ENCODE data around the gene MPZL1.

Gene MPZL1

GRCh38 chr1:167695756-167696561 is 25.8 kb upstream of the MPZL1 start:
- DNase-seq: no peak

DNA sequence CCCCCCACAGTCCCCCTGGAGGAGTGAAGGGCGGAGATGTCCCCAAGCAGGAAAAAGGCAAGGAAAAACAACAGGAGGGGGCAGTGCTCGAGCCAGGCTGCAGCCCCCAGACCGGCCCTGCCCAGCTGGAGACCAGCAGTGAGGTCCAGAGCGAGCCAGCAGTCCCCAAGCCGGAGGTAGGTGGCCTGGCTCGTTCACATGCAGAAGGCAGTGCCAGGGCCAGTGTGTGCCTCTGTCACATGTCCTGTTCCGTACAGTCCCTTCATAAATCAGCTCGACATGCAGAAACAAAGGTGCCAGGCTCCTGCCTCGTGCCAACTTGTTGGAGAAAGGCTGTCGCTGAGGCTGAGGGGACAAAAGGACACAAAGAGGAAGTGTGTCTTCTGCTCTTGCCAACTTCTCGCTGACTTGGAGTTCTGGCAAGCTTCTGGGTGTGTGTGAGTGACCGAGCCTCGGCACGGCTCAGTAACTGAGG is 24.1 kb upstream of the MPZL1 start:
- no peak for DNase-seq

DNA sequence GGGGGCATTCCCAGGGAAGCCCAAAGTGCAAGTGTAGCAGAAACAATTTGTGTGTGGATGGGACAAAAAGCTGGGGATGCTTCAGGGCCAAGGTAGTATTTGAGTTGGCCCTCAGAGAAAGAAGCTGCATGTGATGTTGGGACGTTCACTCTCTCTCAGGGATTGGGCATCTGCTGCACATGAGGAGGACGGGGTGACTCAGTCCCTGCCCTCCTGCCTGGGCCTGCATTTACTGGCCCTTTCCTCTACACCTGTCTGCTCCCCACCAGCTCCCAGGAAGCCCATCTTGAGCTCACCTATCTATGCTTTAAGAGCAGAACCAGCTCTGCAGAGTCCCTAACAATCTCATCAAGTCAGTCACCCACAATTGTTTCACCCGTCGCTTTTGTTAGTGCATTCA is 23.5 kb upstream of the MPZL1 start:
- no peak for DNase-seq

GRCh38 chr1:167701510-167701909 is 20.3 kb upstream of the MPZL1 start:
- DNase-seq: no peak

DNA sequence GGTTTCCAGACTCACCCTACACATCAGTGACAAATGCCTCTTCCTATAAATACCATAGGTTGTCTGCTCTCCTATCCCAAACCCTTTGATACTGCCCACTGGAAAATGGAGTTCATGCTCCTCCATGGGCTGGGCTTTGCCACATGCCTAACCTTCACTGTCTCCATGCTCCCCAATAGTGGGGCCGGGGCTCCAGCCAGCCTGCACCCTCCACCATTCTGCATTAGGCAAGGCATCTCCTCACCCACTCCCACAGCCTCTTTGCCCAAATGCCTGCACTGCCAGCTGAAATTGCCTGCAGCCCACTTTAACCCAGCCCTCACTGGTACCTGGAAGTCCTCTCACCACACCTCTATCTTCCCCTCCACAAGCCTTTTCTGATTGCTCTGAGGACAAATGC is 18.2 kb upstream of the MPZL1 start:
- DNase-seq: no peak

- DNase-seq: no peak
Measured at GRCh38 chr1:167704715-167705114, 17.1 kb upstream of the MPZL1 start.

DNA sequence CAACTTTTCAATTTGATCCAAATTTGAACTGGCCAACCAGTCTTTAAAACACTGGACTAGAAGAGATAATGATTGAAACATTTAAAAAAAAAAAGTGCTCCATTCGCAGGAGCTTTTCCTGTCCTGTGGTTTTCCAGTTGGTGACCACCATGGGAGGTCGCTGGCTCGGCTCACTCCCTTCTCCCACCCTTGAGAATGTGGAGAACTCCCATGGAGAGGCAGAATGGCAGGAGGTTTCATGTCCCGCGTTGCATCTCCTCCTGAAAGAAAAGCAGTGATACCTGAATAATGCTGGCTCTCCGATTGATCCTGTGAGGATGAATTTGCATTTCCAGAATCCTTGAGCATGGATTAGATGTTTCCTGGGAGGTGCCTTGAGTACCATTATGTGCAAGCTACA is 16.5 kb upstream of the MPZL1 start:
- DNase-seq: no peak

DNA sequence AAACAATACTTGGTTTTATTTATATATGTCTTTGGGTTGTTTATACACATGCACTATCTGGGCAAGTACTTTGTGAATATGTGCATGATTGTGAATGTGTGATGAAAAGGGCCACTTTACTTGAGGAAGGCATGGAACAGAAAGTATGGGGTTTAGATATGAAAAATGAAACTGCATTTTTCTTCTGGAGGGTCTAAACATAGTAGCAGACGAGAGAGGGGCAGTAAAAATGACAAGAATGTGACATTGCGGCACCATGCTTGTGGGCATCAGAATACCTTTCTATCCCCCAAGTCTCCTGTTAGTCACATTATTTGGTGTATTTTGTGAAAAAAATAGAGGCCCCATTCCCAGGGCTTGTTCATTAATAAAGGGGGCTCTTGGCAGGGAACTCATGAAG is 15.4 kb upstream of the MPZL1 start:
- DNase-seq: no peak

GRCh38 chr1:167706931-167707877 is 14.6 kb upstream of the MPZL1 start:
- DNase-seq: no peak

DNA sequence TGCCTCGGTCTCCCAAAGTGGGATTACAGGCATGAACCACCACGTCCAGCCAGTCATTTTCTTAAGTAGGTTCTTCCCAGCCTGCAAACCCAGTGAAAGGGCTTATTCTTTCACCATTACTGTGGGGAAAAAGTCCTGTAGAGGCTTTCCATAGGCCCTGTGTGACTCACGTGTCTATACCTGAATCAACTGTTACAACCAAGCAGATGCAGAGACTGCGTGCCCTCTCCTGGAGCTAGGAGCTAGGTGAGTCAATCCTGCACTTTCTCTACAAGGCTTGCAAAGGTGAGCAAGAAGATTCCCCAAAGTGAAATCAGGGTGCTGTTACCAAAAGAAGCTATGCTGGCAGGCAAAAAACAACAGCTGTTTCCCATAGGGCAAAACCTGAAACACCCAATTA is 13.8 kb upstream of the MPZL1 start:
- no peak for DNase-seq

DNA sequence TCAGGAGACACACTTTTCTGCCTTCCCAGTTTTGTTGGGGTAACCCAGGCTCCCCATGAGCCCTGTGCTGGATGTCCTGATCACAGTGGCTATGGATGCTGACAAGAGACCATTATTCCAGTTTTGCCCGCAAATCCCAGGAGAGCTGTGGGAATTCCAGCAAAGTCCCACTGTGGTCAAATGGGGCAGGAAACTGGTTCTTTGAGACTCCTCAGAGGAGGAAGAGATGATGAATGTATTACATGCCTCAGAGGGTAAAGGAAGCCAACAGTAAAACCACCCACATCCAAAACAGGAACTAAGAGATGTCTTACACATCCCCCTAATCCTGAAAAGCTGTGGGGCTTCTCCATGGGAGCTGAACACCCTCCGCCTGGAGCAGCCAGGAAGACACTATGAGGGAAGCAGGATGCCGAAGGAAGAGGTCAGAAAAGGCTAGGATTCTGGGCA is 12.8 kb upstream of the MPZL1 start:
- DNase-seq: no peak

- DNase-seq: no peak
Measured at GRCh38 chr1:167710836-167711235, 10.9 kb upstream of the MPZL1 start.

GRCh38 chr1:167711797-167712196 is 10.0 kb upstream of the MPZL1 start:
- no peak for DNase-seq

DNA sequence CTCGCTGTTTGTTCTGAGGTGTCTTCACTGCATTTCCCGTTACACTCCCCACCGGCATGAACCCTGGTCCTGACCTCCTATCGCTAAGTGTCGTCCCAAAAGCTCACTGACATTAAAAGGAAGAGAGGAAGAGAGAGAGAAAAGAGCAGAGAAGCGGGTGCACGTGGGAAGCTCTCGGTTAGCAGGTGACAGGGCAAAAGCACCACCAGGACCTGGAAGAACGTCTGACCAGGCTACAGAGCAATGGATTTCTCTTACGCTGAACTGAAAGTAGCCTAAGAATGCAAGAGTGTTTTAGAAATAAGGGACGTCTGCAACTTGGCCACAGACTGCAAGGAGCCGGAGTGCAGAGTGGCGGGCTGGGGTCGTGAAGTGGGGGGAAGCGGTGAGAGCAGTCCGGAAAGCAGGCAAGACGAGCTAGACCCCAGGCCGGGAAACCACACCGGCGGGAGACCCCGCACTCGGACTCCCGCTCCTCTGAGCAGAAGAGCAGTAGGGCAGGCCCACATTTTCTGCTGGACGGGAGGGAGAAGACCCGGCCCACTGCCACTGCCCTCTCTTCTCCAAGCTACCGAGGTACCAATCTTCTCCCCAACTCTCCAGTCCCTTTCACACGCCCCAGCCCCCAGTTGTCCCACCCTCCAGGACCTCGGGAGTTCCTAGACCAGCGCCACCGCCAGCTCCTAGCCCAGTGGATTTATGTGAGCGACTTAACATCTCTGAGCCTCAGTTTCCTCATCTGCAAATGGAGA is 8.3 kb upstream of the MPZL1 start:
- no peak for DNase-seq

- peak; percentile 70 for DNase-seq
Measured at GRCh38 chr1:167714098-167714438, 7.7 kb upstream of the MPZL1 start.

GRCh38 chr1:167714439-167715156 is 7.2 kb upstream of the MPZL1 start:
- peak; percentile 70 for DNase-seq

- peak; percentile 78 for DNase-seq
Measured at GRCh38 chr1:167715157-167715999, 6.4 kb upstream of the MPZL1 start.

GRCh38 chr1:167716000-167716271 is 5.8 kb upstream of the MPZL1 start:
- no peak for DNase-seq

DNA sequence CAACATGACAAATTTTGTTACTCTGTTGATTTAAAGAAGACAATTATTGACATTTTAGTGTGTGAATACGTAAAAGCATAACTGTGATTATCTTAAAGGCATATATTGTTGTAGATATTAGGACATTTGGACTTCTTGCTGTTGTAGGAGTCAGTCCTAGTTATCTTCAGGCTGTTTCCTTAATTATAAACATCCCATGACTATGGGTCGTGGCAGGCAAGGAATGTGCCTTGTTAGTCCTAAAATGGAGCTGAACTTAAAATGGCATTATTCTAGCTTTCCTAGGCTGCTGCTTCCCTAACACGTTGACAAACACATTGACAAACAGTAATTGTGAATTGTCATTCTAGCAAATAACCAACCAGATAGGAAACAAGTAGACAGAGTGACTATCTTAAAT is 4.4 kb upstream of the MPZL1 start:
- DNase-seq: no peak

DNA sequence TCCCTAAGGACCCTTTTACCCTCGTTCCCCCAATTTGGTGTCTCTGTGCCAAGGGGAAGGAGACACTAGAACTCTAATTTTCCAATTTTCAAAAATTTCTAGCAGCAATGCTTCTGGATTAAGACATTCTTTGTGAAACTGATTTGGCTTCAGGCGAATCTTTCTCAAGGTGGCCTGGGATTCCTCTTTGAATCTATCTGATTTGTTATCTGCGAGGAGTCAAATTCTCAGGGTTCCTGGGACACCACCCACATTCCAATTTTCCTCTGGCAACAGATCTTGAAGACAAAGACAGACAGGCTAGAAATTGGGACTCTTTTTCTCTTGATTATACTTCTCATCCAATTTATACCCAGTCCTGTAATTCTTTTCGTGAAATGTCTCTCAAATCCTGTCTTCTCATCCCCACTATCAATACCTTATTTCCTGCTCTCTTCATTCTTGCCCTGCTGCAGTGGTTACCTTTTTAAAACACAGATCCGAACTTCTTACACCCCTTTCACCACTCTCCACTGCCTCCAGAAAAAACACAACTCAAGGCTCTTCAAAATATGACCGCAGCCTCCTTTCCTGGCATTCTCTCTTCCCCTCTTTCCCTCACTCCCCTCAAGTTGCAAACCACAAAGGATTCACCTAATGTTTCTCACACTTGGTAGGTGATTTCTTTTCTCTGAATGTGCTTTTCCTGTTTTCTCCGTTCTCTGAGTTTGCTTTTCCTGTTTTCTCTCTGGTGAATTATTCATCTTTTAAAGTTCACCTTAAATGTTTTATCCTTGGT is 2.7 kb upstream of the MPZL1 start:
- no peak for DNase-seq
